ENCODE measurements around the gene NDUFB6.
A peak's percentile ranks its signal among the peaks of the same experiment; 100 is the strongest.
"Not testable (repeated sequence)": the region's sequence is repeated elsewhere in the genome, so short reads cannot be mapped to it uniquely, and the experiment has no call there.

The NDUFB6 gene

DNA sequence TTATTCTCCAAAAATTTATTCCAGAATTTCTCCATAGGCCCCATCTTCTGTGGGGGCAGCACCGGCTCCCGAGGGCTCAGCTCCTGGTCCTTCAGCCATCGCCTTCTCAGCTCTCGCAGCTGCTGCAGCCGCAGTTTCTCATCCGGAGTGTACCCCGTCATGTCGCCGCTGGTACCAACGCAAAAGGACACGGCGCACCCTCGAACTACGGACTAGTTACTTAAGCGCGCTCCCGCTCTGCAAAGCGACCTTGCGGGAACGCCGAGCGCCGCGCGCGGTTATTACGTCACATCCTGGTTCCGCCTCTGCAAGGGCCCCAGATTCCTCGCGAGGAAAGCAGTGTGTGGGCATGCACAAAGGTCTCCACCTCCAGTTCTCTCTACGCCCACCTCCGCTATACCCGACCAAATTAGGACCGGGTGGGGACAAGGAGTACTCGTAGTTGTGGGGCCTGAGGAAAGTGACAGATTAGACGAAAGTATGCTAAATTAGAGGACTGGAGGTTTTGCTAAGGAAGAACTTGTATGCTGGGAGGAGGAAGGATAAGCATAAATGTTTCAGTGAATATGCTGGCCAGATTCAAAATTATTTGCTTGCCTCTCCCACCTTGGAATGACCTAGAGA is at the start of gene NDUFB6:
Gene NDUFB6, minus strand, starts transcription at position 260 of the 624 bp plus-strand sequence. Its CDS starts 99 bp downstream, at position 161.
- peak; percentile 85 to 93 for DNase-seq (ENCODE audit: low read depth in 1 of 2, low spot score in 1 of 2)

DNA sequence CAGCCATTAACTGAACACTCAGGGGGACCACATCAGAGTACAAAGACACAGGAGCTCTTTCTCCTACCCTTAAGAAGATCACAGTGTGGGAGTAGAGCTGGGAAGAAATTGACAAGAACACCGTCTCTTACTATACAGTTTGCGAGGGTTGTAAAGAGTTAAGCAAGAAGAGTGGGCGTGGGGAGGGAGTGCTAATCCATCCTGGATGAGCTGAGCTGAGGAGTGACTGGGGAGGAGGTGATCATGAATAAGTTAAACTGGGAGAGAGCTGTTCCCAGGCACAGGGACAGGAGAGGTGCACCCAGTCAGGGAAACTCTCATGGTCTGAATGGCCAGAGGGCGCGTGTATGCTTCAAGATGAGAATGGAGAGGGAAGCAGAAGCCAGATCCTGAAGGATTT is 45.3 kb upstream of the NDUFB6 start:
- no peak for DNase-seq (ENCODE audit: low read depth in 1 of 2, low spot score in 1 of 2)

DNA sequence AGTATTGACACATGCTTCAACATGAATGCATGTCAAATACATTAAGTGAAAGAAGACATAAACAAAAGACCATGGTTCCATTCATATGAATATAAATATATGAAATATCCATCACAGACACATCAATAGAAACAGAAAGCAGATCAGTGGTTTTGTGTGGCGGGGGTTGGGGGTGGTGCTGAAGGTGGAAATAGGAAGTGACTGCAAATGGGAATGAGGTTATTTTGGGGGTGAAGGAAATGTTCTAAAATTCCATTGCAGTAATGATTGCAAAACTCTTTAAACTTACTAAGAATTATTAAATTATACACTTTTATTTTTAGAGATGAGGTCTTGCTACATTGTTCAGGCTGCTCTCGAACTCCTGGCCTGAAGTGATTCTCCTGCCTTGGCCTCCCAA is 33.9 kb upstream of the NDUFB6 start:
- DNase-seq (ENCODE audit: low read depth in 1 of 2, low spot score in 1 of 2): no peak

DNA sequence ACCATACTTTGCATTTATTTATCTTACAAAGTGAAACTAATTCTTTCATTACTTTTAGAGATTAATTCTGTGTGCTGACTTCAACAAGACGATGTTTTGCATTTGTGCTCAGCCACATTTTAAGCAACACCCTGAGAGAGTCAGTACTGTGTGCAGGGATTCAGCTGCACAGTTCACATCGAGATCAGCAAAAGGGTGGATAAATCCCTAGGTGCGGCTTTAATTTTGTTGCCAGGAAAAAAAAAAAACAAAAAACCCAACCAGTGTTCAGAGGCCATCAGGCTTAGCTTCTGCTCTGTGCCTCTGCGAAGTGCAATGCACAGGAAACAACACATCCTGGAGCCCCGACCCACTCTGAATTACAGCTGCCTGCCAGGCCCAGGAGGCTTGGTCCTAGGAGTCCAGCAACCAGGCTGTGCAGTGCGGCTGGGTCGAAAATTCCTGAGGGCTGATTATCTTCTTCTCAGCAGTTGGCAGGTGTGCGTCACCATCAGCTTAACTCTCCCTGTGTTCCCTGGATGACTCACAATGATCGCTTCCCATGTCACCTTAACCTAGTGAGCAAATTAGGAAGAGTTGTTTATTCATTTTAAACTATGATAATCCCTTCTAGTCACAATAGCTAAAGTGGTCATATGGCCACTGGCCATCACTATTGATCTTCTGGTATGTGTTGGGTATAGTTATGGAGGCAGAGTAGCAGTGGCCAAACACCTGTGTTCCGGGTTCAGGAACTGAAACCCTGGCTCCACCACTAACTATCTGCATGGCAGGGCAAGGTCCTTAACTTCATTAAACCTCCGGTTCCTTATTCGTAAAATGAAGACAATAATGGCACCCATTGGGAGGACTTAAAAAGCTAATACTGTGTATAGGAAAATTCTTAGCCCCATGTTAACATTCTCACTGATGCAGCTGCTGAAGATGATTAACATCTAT is 31.2 kb upstream of the NDUFB6 start:
- DNase-seq (ENCODE audit: low read depth in 1 of 2, low spot score in 1 of 2): no peak

DNA sequence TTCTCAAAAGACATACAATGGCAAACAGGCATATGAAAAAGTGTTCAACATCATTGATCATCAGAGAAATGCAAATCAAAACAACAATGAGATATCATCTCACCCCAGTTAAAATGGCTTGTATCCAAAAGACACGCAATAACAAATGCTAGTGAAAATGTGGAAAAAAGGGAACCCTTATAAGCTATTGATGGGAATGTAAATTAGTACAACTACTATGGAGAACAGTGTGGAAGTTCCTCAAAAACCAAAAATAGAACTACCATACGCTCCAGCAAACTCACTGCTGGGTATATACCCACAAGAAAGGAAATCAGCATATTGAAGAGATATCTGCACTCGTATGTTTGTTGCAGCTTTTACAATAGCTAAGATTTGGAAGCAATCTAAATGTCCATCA is 26.1 kb upstream of the NDUFB6 start:
- DNase-seq (ENCODE audit: low read depth in 1 of 2, low spot score in 1 of 2): not testable (repeated sequence)

DNA sequence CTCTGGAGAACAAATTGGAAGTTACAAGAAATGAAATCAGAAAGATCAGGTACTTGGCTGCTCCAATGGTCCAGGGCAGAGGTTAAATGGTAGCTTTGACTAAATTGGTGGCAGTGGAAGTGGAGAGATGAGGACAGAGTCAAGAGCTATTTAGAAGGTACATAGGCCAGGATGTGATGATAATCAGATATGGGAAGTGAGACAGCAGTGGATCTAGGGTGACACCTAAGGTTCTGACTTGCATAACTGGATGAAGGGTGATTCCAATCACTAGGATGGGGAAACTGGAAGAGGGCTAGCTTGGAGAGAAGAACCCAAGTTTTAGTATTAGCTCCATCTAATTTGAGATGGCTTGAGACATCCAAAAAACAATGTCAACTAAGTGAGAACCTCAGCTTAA is 24.0 kb upstream of the NDUFB6 start:
- no peak for DNase-seq (ENCODE audit: low read depth in 1 of 2, low spot score in 1 of 2)

DNA sequence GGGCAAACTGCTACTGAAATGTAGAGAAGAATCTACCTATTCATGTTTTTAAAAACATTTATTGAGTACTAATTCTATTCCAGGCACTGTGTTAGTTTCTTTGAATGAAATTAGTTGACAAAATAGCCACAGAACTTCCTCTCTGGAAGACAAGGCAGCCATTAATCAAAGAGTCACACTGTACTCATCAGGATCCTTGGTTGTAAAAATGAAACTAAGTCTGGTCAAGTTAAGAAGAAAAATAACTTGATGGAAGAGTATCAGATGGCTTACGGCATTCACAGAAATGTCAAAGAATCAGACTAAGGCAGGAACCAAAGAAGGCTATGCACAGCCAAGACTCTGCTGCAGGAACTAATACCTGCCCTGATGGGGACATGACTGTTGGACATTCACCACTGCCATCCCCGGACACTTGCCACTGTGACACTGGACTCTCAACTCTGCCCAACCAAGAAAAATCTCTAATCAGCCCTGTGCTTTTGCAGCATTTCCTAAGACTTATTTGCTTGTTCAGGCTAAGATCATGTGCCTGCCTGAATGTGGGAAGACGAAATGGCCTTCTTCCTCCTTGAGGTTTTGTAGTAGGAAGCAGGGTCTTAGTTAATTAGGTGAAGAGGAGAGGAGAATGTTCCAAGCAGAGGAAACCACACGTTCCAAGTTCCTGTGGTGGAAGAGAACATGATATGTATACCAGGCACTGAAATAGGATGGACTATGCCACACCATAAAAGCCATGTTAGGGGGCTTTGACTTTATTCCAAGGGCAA is 23.3 kb upstream of the NDUFB6 start:
- no peak for DNase-seq (ENCODE audit: low read depth in 1 of 2, low spot score in 1 of 2)

DNA sequence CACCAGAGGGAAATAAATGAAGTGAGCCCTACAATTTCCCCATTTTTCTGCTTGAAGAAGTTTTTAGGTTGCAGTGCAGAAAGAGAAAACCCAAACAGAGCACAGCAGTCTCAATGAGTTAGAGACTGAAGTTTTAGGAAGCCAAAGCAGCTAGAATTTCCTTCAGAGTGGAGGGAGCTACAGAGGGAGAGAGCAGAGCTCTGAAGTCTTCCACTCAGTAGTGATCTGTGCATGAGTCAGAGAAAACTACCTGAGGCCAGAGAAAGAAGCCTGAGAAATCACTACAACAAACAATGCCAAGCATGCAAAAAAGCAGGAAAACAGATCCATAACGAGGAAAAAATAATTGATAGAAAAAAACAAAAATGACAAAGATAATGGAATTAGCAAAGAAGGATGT is 17.9 kb upstream of the NDUFB6 start:
- no peak for DNase-seq (ENCODE audit: low read depth in 1 of 2, low spot score in 1 of 2)

DNA sequence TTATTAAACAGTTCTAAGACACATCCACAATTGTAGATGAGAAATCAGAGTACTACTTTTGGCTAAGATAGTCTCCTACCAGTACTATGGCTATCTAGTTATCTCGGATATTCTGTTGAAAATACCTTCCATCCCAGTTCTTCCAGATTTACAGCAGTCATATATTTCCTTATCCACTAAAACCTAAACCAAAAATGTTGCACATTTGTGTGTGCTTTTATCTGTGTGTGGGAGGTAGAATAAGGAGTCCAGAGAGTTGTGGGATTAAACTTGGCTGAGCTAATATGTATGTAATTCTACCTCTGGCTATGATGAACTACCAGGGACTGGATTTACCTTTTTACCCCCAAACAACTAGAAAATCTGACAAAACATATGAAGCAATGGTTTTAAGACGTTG is 17.5 kb upstream of the NDUFB6 start:
- DNase-seq (ENCODE audit: low read depth in 1 of 2, low spot score in 1 of 2): no peak

DNA sequence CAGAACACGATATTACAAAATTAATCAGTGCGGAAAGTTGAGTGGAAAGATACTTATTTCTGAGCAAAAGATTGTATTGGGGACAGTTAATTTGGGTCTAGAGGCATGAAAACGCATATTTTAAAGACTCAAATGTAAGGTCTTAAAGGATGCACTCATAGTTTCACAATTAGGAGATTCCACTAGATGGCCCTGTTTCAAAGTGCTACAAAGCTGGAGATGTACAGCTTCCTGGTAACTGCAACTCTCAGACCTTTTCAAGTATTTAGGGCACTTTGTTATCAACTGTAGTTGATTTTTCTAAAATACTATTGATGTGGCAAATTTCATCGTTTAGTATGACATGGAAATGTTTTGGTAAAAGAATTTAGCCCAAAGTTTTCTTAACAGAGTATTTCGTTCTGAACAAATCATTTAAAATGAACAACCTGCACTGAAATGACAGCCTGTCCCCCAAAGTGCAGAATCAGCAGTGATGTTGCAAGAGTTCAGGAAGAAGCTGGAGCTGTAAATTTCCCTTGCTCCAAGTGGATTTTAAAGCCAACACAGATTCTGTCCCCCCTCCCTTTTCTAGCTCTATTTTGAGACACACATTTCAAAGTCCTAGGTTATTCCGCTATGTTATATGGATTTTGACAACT is 16.2 kb upstream of the NDUFB6 start:
- DNase-seq (ENCODE audit: low read depth in 1 of 2, low spot score in 1 of 2): no peak

DNA sequence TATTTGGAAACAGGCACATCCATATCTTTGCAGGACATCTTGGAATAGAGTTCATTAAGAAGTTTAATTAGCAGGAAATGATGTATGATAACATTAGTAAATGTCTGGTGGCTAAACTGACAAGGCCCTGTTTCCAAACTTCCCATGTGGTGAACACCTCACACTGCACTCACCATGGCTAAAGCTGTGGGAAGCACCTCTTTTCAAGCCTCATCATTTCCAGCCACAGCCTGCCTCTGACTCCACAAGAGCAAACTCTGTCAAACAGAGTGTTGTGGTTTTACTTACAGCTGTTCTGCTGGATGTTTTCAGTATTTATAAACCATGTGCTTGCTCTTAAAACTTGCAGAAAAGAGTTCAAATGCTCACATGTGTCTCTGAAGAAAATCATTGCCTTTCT is 14.9 kb upstream of the NDUFB6 start:
- no peak for DNase-seq (ENCODE audit: low read depth in 1 of 2, low spot score in 1 of 2)

DNA sequence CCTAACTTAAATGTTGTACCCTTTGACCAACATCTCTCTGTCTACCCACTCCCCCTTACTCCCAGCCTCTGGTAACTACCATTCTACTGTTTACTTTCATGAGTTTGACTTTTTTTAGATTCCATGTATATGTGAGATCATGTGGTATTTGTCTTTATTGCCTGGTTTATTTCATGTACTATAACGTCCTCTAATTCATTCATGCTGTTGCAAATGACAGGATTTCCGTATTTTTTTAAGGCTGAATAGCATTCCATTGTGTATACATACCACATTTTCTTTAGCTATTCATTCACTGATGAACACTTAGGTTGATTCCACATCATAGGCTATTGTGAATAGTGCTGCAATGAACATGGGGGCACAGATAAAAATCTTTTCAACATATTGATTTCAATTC is 11.8 kb upstream of the NDUFB6 start:
- DNase-seq (ENCODE audit: low read depth in 1 of 2, low spot score in 1 of 2): no peak

DNA sequence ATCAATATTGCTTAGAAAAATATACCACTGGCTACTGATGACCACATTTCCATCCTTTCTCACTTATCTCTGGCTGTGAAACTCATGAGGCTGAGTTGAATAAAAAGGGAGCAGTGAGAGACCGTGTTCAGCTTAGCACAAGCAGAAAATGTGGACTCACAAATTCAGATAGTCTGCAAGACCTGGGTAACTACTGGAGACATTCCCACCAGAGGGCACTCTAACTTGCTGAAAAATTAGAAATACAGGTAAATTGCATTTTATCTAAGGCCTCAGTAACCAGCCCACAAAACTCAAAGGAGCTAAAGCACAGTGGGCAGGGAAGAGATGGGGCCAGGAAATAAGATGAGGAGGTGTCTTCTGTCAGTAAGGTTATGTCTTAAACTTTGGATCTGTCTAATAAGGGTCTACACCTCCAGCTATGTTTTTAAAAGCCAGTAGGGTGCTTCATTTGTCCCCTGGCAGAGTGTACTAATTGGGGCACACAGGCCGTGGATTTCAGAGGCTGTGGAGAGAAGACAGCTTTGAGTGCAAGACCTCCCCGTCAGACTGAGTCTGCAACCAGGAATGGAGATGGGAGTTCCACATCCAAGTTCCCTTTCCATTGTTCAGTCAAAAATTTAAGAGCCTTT is 8.7 kb upstream of the NDUFB6 start:
- no peak for DNase-seq (ENCODE audit: low read depth in 1 of 2, low spot score in 1 of 2)

DNA sequence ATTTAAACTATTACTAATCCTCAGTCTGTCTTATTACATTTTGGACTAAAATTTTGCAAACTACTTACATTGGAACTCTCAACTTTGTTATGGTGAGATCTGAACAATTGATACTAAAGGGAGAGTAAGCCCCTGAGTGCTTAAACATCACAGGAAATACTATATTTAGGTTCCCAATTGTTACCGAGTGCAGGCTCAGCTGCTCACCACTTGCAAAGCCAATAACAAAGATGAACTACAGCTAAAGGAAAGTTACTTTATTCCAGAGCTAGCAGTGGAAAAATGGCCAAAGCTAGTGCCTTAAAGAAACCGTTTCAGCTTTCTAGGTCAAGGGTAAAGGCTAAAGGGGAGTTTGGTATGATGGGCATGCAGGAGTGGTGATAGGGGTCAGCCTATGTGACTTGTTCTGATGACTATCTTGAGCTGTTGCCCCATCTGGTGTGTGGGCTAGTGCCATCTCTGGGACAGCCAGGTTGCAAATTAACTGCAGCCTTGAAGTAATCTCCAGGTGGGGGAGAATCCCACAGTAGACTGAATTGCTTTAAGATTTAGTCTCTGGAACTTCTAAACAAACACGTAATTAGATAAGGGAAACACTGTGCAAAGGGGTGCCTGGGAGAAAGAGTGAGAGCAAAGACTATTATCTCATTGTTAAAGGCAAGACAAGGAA is 7.8 kb upstream of the NDUFB6 start:
- DNase-seq (ENCODE audit: low read depth in 1 of 2, low spot score in 1 of 2): no peak

DNA sequence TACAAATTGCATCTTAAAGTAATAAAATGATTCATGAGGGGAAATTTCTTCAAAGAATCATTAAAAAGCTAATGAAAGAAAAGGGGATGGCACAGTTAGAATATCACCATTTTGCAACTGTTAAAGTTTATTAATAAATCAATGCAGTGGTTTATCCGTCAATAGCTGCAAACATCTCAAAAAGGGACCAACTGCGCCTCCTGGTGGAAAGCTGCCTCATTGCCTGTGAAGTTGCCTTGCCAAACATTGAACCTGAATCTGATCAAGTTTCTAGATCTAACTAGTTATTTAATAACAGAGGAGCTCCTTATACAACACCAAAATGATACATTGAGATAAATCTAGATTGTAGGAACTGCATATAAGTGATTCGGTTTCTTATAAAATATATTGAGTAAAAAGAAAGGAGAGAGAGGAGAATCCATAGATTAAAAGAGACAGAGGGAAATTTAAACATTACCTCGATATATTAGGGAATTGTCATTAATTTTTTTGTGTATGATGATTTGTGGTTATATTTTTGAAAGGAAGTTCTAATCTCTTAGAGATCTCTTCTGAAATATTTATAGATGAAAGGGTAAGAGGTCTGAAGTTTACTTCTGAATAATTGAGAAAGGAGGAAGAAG is 6.9 kb upstream of the NDUFB6 start:
- peak; percentile 58 to 60 for DNase-seq (ENCODE audit: low read depth in 1 of 2, low spot score in 1 of 2)

DNA sequence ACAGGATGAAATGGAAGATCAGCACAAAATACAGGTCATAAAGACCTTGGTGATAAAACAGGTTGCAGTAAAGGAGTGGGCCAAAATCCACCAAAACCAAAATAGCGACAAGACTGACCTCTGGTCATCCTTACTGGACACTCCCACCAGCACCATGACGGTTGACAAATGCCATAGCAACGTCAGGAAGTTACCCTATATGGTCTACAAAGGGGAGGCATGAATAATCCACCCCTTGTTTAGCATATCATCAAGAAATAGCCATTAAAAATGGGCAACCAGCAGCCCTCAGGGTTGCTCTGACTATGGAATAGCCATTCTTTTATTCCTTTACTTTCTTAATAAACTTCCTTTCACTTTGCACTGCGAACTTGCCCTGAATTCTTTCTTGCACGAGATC is 6.0 kb upstream of the NDUFB6 start:
- DNase-seq (ENCODE audit: low read depth in 1 of 2, low spot score in 1 of 2): no peak

DNA sequence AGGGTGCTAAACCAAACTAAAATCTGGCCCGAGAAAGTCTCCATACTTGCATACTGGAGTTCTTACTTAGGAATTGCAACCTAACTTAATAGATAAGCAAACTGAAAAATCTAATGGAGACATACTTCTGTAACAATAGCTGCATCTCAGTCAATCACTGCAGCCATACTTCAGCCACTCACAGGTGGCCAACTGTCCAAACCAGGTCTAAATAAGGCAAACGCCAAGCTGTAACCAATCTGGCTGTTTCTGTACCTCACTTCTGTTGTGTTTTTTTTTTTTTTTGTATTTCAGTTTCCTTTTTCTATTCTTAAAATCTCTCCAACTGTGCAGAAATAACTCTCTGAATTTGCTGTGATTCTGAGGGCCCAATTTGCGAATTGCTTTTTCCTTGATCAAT is 4.4 kb upstream of the NDUFB6 start:
- no peak for DNase-seq (ENCODE audit: low read depth in 1 of 2, low spot score in 1 of 2)

DNA sequence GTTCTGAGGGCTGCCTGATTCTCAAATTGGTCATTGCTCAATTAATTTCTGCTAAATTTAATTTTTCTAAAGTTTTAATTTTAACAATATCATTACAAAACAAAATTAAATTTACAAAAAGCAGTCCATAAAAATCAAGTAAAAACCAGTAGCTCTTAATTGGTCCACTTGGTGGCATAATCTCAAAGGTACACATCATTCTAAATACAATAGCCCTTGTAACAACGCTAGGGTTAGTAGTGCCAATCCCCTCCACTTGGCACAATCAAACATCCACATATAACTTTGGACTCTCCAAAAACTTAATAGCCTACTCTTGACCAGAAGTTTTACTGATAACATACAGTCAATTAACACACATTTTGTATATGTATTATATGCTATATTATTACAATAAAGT is 1.9 kb upstream of the NDUFB6 start:
- DNase-seq (ENCODE audit: low read depth in 1 of 2, low spot score in 1 of 2): no peak

DNA sequence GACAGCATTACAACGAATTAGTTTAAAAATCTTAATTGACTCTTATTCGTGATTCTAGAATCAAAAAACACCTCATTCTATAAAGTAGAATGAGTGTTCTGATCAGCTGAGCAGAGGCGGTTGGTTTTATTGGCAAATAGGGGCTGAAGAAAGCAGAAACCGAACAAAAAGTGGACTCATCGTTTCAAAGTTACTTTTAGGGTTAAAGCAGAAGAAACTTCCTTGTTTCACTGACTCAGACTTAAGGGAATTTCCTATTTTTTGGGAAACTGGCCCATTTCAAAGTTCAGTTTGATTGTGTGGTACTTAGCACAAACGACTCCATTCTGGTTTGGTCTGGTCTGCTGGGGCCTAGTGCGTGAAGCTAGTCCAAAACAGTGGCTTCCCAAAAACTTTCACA is 862 bp upstream of the NDUFB6 start:
- no peak for DNase-seq (ENCODE audit: low read depth in 1 of 2, low spot score in 1 of 2)
